HG03064 (cell line): ENCODE data around the gene OR2T8.
A peak's percentile ranks its signal among the peaks of the same experiment; 100 is the strongest.

Experiments
- ATAC-seq: cut with Tn5 transposase; IDR thresholded peaks from one replicate; pipeline ENCODE4 v1.9.1; 2021; ENCODE audit warnings: low read depth; ENCODE audit not compliant: unreplicated experiment

The OR2T8 gene, protein sequence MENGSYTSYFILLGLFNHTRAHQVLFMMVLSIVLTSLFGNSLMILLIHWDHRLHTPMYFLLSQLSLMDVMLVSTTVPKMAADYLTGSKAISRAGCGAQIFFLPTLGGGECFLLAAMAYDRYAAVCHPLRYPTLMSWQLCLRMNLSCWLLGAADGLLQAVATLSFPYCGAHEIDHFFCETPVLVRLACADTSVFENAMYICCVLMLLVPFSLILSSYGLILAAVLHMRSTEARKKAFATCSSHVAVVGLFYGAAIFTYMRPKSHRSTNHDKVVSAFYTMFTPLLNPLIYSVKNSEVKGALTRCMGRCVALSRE

GRCh38 chr1:247919952-247920351 lies at the start of gene OR2T8:
OR2T8 (plus strand) TSS chr1:247920252; CDS start chr1:247921018, 766 bp downstream.
- no peak for ATAC-seq

DNA sequence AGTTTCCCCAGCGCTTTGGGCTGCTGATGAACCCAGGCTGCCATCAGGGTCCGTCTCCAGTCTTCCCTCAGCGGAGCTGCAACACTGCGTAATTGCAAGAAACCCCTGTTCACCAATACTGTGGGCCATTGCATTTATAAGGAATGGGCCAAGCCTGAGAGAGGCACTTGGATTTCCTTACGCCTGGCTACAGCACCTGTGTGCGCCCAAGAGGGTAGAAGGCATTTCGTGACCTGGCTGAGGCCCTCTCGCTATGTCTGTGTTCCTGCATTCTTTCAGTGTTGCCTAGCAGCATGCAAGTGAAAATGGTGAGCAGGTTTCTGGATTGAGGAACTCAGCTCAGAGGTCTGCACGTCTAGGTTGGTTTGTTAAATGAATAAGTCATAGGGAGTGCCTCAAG lies 36.7 kb upstream of the OR2T8 start:
- no peak for ATAC-seq

DNA sequence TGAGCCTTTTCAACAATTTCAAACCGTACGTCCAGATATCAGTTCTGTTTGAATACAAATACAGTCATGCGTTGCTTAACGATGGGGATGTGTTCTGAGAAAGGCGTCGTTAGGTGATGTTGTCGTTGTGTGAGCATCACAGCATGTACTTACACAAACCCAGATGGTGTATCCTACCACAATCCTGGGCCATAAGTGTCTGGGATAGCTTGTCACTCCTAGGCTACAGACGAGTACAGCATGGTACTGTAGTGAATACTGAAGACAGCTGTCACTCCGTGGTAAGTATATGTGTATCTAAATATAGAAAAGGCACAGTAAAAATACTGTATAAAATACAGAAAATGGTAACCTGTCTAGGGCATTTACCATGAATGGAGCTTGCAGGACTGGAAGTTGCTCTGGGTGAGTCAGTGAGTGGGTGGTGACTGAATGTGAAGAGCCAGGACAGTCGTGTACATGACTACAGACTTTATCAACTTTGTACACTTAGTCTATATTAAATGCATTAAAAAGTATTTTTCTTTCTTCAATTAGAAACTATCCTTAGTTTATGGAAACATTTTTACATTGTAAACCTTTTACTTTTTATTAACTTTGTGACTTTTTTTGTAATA lies 35.1 kb upstream of the OR2T8 start:
- ATAC-seq, result no peak

- no peak for ATAC-seq
Observed at GRCh38 chr1:247895163-247895637, 24.9 kb upstream of the OR2T8 start, which contains the start of gene OR2W3. OR2W3 (plus strand) TSS chr1:247895587; CDS start chr1:247895587, 0 bp downstream.

DNA sequence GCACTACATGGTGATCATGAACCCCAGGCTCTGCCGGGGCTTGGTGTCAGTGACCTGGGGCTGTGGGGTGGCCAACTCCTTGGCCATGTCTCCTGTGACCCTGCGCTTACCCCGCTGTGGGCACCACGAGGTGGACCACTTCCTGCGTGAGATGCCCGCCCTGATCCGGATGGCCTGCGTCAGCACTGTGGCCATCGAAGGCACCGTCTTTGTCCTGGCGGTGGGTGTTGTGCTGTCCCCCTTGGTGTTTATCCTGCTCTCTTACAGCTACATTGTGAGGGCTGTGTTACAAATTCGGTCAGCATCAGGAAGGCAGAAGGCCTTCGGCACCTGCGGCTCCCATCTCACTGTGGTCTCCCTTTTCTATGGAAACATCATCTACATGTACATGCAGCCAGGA lies 24.1 kb upstream of the OR2T8 start:
- no peak for ATAC-seq

DNA sequence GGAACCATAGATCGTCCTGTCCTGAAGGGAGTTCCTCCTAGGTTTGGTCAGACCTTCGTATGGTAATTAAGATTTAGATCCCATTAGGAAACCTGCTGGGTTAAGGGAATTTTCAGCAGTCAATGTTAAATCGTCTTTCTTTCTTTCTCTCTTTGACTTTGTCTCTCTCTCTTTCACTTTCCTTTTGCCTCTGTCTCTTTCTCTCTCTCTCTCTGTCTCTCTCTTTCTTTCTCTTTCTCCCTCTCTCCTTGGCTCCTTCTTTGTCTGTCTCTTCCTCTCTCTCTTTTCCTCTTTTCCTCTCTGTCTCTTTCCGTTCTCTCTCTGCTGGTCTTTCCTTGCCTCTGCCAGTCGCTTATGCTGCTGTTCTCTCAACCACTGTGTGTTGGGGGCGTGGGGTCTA lies 15.9 kb upstream of the OR2T8 start:
- no peak for ATAC-seq

GRCh38 chr1:247905181-247905580 lies 14.9 kb upstream of the OR2T8 start:
- ATAC-seq, result no peak

DNA sequence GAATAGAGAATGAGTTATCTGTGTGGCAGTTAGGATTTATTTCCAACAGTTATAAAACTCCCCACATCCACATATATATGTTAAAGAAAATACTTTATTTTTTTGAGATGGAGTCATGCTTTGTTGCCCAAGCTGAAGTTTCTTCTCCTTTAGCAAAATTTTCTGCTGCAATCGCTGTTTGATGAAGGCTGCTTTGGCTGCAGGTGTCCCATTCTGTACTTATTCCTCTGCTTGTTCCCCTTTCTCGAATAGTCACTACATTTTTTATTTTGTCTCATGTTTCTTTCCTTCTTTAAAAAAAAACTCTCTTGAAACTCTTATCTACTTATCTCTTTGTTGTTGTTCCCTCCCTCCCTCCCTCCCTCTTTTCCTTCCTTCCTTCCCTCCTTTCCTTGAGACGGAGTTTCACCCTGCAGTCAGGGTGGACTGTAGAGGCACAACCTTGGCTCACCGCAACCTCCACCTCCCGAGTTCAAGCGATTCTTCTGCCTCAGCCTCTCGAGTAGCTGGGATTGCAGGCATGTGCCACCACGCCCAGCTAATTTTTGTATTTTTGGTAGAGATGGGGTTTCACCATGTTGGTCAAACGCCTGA lies 14.0 kb upstream of the OR2T8 start:
- no peak for ATAC-seq

GRCh38 chr1:247906504-247907047 lies 13.5 kb upstream of the OR2T8 start:
- ATAC-seq, result no peak

DNA sequence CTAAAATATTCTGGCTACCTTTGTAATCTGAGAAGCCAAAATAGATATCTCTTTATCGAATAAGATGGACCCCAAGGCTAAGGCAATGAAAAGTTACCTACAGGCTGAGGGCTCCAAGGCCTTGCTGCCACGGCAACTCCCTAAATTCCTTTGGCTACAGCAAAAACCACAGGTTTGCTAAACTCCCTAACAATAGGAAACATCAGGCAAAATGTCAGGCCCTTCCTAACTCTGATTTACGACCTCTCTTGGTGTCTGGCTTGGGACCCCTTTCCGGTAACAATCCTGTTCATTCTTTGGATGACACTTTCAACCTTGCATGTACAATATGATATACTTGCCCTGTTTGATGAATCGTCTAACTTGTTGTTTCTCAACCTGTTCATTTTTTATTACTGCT lies 11.3 kb upstream of the OR2T8 start:
- no peak for ATAC-seq

DNA sequence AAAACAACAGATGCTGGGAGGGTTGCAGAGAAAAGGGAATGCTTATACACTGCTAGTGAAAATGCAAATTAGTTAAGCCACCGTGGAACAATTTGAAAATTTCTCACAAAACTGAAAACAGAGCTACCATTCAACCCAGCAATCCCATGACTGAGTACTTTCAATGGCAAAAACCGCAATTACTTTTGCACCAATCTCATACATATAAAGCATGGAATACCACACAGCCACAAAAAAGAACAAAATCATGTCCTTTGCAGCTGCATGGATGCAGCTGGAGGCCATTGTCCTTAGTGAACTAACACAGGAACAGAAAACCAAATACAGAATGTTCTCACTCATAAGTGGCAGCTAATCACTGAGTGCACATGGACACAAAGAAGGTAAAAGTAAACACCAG lies 6.3 kb upstream of the OR2T8 start:
- no peak for ATAC-seq

GRCh38 chr1:247914941-247915662 lies 5.0 kb upstream of the OR2T8 start:
- ATAC-seq, result no peak

DNA sequence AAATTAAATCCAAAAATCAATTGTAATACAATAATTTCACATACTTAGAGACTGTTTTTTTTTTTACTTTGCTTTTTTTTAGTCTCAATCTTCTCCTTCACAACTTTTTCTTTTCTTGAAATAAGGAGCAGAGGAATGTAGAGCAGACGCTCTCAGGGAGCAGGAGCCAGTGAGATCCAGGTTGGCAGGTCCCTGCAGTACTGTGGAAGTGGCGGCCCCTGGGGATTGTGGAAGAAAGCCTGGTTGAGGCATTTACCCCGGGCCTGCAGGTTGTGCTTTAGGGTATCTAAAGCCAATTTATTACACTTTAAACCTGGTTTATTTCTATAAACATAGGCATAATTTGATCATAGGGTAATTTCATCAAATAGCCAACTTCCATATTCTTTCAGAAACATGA lies 3.9 kb downstream of the OR2T8 start:
- ATAC-seq, result no peak

GRCh38 chr1:247924868-247925267 lies 4.8 kb downstream of the OR2T8 start, which contains the start of gene OR2AJ1:
OR2AJ1 (plus strand) TSS chr1:247924889; CDS start chr1:247933769, 8,880 bp downstream.
- ATAC-seq, result no peak

GRCh38 chr1:247933989-247934388 lies 13.9 kb downstream of the OR2T8 start:
- ATAC-seq, result no peak

- no peak for ATAC-seq
Observed at GRCh38 chr1:247935781-247936180, 15.7 kb downstream of the OR2T8 start.

- no peak for ATAC-seq
Observed at GRCh38 chr1:247936415-247936814, 16.4 kb downstream of the OR2T8 start.

DNA sequence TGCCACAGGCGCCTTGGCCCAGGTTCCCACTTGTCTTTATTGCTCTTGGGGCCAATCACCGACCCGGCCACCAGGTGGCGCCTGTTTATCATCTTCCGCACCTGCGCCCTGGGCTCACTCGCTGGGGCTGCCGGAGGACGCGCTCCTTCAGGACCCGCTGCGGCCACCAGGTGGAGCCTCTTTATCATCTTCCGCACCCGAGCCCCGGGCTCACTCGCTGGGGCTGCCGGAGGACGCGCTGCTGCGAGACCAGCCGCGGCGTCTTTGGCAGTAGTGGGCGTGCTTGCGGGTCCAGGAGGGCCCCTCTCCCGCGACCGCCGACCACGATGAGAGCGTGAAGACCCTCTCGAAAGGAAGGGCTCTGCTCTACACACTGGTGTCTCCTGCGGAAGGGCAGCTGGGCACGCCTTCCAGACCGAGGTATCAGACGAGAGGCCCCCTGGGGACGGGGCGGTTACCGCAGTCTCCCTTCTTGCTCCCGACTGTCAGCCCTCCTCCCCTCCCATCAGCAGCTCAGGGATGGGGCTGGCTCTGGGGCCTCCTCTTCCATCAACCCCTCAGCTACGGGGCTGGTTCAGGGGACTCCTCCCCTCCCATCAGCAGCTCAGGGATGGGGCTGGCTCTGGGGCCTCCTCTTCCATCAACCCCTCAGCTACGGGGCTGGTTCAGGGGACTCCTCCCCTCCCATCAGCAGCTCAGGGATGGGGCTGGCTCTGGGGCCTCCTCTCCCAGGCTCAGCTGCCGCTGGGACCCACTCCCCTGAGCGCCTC lies 17.1 kb downstream of the OR2T8 start:
- peak; percentile 100 for ATAC-seq

DNA sequence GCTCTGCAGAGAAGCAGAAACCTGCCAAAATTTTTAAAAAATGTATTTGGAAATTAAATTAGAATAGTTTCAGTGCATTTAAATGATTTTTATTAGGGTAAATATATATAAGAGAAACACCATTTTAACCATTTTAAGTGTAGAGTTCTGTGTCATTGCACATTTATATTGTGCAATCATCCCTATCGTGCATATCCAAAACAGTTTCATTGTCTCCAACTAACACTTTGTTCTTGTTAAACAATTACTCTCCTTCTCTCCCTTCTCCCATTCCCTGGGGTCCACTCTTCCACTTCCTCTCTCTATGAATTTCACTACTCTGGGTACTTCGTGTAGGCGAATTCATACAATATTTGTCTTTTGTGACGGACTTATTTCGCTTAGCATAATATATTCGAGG lies 22.6 kb downstream of the OR2T8 start:
- no peak for ATAC-seq

DNA sequence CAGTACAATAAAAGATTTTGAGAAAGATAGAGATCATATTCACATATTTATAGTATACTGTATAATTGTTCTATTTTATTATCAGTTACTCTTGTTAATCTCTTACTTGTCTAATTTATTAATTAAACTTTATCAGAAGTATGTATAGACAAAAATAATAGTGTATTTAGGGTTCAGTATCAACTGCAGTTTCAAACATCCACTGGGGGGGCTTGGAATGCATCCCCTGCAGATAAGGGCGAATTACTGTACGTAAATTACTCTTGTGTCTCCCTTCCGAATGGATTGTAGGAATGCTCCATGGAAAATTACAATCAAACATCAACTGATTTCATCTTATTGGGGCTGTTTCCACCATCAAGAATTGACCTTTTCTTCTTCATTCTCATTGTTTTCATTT lies 28.5 kb downstream of the OR2T8 start, which contains the start of gene OR2L8:
Gene OR2L8, plus strand, starts transcription at position 301 of the 400 bp plus-strand sequence. Its CDS starts 0 bp downstream, at position 301.
- ATAC-seq, result no peak
